ENCODE results near the gene PLXNA4.

PLXNA4 gene

DNA sequence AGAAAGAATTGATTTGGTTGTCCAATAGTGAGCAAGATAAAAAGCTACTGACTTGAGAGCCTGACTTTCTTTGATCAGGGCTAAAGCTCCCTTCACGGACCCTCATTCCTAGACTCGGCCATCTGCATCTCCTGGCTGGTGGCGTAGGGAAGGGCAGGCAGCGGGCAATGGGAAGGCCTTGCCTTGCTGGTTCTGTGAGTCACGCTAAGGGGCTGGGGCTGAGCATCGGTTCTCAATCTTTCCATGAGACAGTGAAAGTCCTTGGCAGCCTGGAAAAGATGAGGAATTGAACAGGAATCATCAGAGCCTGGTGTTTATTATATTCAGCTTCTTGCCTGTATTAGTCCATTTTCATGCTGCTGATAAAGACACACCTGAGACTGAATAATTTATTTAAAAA is 475.3 kb downstream of the PLXNA4 start:
- no peak for FAIRE-seq

- no peak for FAIRE-seq
Observed at GRCh38 chr7:132100483-132100882, 475.8 kb downstream of the PLXNA4 start.

DNA sequence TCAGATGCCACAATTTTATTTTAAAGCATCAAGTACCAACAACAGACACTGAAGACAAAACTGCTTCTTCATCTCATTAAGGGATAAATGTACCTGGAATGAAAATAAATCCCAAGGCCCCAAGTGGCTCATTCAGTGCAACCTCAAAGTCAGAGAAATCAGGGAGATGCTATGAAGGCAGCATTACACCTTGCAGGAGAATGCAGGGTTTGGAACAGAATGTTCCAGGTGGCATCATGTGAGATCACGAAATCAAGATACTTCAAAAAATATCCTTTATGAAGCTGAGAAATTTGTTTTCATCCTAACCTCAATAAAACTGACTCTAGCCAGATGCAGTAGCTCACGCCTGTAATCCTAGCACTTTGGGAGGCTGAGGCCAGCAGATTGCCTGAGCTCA is 477.1 kb downstream of the PLXNA4 start:
- no peak for FAIRE-seq

DNA sequence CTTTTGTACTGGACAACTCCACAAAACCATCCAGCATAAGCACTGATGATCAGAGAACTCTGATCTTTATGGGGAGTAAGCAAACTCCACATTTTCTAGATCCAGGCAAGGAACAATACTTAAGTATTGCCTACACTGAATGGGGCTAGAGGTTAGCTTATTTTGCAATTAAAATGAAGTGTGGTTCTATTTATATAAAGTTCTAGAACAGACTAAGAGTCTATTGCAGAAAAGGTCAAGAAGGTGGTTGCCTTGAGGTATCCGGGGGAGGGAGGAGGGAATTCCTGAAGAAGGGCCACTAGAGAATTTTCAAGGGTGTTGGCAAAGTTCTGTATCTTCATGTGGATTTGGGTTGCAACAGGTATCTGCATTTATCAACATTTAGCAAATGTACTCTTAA is 477.9 kb downstream of the PLXNA4 start:
- FAIRE-seq, result no peak

- no peak for FAIRE-seq
Observed at GRCh38 chr7:132097550-132098134, 478.6 kb downstream of the PLXNA4 start.

- no peak for FAIRE-seq
Observed at GRCh38 chr7:132095111-132095765, 481.0 kb downstream of the PLXNA4 start.

GRCh38 chr7:132092106-132092505 is 484.2 kb downstream of the PLXNA4 start:
- no peak for FAIRE-seq

GRCh38 chr7:132091706-132092105 is 484.6 kb downstream of the PLXNA4 start:
- FAIRE-seq, result no peak

- no peak for FAIRE-seq
Observed at GRCh38 chr7:132090444-132090843, 485.8 kb downstream of the PLXNA4 start.

DNA sequence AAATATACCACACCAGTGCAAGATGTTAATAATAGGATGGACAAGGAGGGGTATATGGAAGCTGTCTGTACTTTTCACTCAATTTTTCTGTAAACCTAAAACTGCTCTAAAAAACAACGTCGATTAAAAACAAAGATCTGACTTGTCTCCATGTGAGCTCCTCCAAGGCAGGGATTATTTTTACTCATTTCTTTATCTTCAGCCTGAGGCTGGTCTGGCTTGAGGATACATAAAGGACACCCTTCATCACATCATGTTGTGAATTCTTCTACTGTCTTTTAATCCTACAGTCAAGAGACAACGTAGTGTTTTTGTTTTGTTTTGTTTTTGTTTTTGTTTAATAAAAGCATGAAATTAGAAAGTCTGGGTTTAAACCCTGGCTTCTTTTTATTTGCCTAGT is 486.9 kb downstream of the PLXNA4 start:
- no peak for FAIRE-seq

GRCh38 chr7:132087421-132087820 is 488.8 kb downstream of the PLXNA4 start:
- FAIRE-seq, result no peak

DNA sequence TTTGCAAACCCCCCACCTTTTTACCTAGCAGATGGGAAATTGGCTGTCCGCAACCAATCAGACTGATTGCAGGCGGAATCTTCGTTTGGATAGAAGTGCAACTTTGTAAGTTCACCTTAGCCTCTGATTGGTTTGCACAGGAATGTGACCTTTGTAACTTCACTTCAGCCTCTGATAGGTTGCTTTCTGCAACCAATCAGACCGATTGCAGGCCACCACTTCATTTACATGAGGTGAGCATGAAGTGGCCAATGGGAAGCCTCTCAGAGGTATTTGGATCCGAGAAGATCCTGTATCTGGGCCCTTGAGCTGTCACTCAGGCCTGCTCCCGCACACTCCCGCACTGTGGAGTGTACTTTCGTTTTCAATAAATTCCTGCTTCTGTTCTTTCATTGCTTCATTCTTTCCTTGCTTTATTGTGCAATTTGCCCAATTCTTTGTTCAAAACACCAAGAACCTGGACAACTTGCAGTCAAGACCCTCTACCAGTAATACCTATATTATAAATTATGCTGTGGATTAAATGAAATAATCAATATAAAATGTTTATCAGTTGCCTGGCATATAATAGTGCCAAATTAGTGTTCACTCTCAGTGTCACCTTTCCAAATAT is 491.4 kb downstream of the PLXNA4 start:
- no peak for FAIRE-seq

- no peak for FAIRE-seq
Observed at GRCh38 chr7:132083537-132084123, 492.6 kb downstream of the PLXNA4 start.

GRCh38 chr7:132083126-132083525 is 493.1 kb downstream of the PLXNA4 start:
- FAIRE-seq, result no peak

- no peak for FAIRE-seq
Observed at GRCh38 chr7:132082394-132082793, 493.9 kb downstream of the PLXNA4 start.

GRCh38 chr7:132081686-132082085 is 494.6 kb downstream of the PLXNA4 start:
- no peak for FAIRE-seq

DNA sequence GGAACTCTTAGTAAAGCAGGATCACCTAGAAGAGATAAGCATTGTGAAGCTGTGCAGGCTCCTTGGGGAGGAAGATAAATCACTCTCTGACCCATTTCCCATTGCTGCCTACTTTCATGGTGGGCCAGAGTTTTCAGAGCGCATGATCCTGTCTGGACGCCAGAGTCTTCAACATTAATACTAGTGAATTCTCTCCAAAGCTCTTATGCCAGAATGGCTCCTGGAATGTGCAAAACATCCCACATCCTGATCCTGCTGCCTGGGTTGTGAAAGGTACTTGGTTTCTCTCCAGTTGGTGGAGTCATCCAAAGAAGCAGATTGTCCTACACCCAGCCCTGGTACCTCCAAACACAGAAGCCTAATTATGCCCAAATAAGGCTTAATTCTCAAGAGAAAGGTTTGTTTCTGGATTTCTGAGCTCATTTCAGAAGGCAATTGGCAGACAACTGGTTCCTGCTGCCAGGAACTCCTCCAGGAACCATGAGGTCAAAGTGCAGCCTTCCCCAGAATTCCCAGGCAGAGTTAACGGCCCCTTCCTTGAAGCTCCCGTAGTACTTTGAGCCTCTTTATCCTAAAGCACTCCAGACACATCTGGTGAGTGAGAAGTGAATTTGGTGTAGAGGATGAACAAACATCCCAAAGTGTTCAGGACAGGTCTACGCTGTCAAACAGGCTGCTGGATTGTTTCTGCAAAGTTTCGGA is 495.2 kb downstream of the PLXNA4 start:
- no peak for FAIRE-seq

DNA sequence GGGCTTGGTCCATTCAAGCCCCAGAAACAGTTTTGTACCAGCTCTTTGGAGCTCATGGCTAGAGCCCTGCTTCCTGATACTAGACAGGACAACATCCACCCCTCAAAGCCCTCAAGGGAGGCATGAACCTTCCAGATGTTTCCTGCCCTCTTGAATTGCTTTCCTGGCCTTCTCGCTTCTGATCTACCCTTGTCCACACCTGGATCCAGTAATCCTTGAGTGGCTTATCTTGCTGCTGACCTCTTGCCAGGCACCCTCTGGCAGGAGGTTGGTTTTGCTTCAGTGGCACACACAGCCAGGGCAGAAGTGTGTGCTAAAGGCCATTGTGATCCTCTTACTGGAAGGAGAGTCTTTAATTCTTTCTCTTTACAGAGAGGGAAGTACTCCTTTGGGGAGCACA is 495.8 kb downstream of the PLXNA4 start:
- no peak for FAIRE-seq

GRCh38 chr7:132078891-132079735 is 497.2 kb downstream of the PLXNA4 start:
- FAIRE-seq, result no peak

DNA sequence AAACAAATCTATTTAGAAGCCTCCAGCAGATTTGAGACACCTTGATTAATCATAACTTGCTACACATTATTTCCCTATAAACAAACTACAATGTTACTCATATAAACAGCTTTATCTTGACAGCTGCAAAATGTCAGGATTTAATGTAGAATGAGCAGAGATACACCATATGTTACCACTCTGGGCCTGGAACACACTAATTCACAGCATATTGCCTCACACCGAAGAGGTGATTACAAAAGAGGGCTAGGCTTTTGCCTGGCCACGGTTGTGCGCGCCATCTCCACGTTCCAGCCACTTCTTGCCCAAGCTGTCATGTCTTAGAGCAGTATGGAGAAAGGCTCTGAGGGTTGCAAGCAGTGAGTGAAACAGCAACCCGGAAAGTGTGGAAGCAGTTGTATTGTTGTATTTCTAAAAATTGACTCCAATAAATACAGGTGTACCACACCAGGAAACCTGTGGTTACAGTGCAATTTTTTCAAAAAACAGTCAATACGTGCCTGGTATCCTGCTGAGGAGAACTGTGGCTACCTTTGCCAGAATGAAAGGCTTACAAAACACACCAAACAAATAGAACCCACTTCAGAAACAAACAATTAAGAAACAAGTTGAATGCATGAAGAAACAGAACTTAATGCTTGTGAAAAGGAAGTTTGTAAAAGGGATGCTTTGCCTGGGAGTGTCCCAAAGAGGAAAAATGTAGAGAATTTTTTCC is 498.1 kb downstream of the PLXNA4 start:
- no peak for FAIRE-seq

DNA sequence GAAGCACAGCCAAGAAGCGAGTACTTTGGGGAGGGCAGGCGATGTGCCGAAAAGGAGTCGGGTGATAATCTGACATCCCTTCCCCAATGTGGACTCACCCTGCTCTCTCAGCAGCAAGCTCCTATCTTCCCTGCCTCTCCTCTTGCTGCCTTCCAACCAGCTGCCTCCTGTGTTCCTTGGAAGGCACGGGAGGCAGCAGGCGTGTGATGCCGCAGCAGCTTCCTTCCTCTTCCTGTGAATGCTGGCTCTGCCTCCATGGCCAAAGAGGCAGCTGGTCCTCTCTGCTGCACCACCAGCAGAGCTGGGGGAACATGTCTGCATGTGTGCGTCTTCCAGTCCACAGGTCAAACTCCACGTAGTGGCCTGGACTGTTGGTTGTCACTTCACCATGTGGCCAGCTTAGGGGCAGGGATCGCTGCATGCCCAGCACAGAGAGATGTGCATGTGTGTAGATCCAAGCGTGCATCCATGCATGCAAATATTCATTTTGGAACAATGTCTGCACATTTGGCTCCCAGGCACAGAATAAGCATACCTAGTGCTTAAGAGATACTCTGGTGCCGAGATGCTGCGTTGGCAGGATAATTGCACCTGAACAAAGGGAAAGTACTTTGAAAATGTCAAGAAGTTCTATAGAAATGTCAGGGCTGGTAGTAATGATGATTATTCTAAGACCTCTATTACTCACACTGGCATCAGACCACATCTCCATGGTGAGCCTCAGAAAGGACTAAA is 499.8 kb downstream of the PLXNA4 start:
- FAIRE-seq, result no peak
